Amniotic stem cell (primary cell): ENCODE measurements around the gene ARL10.
A peak's percentile ranks its signal among the peaks of the same experiment; 100 is the strongest.

ENCODE experiments used
- DNase-seq: peaks from one replicate; lab custom pipeline; 2025; lab: John Stamatoyannopoulos, UW

The ARL10 gene

GRCh38 chr5:176361437-176362232 is 3.7 kb upstream of the ARL10 start, which contains the start of gene KIAA1191:
Gene KIAA1191 (minus strand): TSS chr5:176361764. CDS start chr5:176359508, 2,256 bp downstream.
- DNase-seq: peak; percentile 83

DNA sequence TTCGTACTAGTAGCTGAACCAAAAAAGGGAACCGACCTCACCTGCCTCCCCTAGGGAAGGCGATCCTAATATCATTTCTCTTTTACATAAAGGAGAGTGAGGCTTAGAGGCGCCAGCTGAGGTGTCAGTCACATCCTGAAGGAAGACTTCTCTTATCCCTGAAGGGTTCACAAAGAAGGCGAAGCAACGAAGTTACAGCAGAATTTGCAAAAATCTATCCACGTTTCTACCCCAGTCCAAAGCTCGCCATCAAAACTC is 3.1 kb upstream of the ARL10 start:
- DNase-seq: no peak

GRCh38 chr5:176364765-176365350 is 429 bp upstream of the ARL10 start:
- no peak for DNase-seq

DNA sequence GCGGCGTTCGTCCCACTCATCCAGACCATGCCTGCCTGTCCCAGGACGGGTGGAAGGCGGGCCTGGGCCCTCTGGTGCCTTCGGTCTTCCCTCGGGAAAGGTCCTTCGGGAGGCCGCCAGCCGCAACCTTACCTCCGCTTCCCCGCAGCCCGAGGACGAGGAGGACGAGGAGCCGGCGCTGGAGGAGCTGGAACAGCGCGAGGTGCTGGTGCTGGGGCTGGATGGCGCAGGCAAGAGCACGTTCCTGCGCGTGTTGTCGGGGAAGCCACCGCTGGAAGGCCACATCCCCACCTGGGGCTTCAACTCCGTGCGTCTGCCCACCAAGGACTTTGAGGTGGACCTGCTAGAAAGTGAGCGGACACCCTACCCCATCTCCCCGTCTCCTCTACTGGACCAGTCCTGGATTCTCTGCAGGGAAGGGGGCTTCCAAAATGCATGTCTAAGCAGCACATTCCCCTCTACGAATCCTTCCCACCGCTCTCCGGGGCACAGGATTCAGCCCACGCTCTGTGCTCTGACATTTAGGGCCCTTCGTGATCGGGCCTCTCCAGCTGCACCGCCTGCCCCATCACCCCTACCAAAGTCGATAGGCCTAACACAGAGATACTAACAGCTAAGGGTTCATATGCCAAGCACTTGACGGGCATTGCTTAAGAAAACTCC is 1.1 kb downstream of the ARL10 start:
- DNase-seq: no peak

DNA sequence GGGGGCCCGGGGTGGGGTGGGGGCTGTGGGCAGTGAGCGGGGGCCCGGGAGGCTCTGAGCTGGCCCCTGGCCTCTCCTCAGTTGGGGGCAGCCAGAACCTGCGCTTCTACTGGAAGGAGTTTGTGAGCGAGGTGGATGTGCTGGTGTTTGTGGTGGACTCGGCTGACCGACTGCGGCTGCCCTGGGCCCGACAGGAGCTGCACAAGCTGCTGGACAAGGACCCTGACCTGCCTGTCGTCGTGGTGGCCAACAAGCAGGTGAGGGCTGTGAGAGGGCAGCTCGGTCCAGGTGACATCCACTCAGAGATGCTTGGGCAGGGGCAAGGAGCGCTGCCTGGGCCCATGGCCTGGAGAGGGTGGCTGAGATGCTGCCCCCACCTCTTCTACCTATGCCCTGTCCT is 3.4 kb downstream of the ARL10 start:
- DNase-seq: no peak

GRCh38 chr5:176369934-176370711 is 4.8 kb downstream of the ARL10 start:
- DNase-seq: no peak

GRCh38 chr5:176371621-176372539 is 6.6 kb downstream of the ARL10 start:
- no peak for DNase-seq

DNA sequence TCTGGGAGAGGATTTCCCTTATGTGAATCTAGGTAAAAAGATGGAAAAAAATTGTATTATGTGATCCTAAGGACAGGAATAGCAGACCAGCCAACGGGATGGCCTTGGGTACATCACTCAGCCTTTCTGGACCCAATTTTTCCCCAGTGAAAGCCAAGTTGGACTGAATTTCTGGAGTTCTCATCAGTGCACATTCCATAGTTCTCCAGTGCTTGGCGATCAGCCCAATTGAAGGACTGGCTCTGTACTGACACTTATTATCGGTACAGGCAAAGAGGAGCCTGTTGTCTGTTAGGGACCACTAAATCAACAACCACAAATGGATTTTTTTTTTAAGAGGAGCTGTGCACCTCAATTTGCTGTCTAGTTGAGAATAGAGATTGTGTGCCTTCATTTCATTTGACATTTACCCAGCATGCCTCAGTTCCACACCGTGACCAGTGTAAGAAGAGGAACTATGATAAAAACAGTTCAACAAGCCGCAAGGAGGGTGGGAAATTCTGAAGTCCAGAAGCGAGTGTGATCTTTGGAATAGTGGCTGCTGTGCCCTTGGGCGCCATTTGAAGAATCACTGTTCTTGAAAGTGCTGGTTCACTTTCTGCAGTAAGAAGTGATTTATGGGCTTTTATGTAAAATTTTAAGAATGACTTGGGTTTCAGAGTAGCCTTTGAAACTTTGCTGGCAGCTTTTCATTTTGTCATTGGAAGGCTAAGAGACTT is 8.0 kb downstream of the ARL10 start:
- no peak for DNase-seq

GRCh38 chr5:176379881-176380280 is 14.6 kb downstream of the ARL10 start:
- no peak for DNase-seq

DNA sequence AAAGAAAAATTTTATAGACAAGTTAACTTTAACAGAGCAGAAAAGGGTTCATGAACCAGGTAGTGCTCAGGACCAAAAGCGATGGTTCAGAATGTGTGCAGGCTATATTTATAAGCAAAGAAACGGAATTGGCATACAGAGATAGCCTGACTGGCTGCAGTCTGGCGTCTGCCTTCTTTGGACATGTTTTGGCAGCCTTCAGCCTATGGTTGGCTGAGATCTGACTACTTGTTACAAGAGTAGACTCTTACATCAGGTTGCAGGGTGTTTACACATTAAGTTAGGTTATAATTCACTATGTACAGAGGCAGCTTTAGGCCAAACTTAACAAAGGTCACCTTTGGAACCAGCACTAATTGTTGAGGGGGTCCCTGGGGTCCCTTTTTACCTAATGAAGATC is 16.1 kb downstream of the ARL10 start:
- DNase-seq: no peak

- no peak for DNase-seq
Observed at GRCh38 chr5:176381979-176382378, 16.7 kb downstream of the ARL10 start.

- DNase-seq: no peak
Observed at GRCh38 chr5:176382721-176383120, 17.4 kb downstream of the ARL10 start.

GRCh38 chr5:176383248-176383905 is 18.1 kb downstream of the ARL10 start:
- DNase-seq: no peak

DNA sequence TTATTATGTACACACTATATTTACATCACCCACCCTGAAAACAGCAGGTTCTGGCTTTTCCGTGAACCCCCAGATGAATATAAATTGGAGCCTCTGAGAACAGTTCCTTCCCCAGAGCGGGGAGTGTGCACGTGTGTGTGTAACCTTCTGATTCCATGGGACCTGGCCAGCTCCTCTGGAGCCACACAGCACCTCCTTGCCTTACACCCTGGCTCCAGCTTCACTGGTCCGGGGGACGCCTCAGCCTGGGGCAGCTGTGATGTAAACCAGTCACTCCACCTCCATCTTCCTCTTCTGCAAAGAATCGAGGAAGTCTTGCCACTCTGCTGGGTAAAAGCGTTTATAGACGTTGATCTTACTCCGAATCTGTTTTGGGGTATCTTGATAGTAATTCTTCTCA is 18.7 kb downstream of the ARL10 start:
- DNase-seq: no peak

DNA sequence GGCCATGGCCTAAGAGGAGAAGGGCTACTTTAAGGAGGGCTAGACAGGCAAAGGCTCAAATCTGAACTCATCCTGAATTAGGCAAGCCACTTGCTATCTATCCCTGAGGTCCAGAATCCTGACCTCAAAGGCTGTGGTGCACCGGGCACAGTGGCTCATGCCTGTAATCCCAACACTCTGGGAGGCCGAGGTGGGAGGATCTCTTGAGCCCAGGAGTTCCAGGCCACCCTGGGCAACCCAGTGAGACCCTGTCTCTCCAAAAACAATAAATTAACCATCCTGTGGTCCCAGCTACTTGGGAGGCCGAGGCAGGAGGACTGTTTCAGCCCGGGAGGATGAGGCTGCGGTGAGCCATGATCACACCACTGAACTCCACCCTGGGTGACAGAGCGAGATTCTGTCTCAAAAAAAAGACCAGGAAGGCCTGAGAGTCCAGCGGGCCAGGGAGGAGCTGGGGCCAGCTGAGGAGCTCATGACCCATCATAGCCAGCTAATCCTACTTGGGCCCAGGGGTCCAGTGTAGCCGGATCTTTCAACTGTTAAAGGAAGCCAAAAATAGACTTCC is 19.2 kb downstream of the ARL10 start:
- DNase-seq: no peak

DNA sequence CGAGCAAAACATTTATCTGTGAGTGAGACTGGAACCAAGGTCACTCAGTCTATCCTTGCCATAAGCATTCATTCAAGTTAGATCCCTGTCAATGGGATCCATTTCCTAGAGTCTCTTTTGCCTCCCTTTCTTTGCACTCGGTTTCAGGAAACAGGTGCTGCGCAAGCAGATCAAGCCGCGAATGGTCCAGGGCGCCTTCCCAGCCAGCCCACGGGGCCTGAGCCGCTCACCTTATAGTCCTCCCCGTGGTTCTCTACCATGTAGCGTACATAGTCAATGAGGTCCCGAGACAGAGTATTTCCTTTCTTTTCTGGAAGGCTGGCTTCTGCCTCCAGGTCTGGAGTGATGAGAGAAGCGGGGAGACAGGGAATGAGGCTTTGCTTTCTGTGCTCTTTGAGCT is 19.7 kb downstream of the ARL10 start:
- DNase-seq: no peak

- no peak for DNase-seq
Observed at GRCh38 chr5:176386491-176386890, 21.2 kb downstream of the ARL10 start.

GRCh38 chr5:176387384-176387925 is 22.2 kb downstream of the ARL10 start:
- DNase-seq: no peak

DNA sequence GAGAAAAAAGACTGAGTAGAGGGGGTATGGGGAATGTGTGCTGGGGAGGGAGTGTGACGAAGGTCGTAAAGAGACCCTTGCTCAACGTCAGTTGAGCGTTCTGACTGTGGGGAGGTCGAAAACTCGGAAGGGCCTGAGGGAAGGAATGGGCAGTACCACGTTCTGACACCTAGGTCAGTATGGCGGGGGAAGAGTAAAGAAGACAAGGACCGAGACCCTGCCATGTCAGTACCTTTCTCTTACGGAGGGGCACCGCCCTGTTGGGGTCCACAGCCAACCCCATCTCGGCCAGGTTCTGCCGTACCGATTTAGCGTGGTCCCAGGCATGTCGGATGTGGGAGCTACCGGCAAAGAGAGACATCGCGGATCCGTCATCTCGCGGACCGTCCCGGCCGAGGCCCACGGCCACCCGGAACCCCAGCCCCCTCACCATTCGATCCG is 22.7 kb downstream of the ARL10 start:
- DNase-seq: no peak
